Hepatocyte (in vitro differentiated cells): Measurements from ENCODE around the gene CFD. TPM values are rescaled to one million over a fixed set of nuclear protein-coding genes. Genes with fewer than 3 reads are reported as not detected.
"Not testable (repeated sequence)": the region's sequence is repeated elsewhere in the genome, so short reads cannot be mapped to it uniquely, and the experiment has no call there.

Experiments used
- DNase-seq: peaks from one replicate; pipeline ENCODE4 v3.0.0-alpha.2; 2016; ENCODE audit warnings: low spot score
- H2AFZ ChIP-seq: fragments of 200-600 bp; sonication (generic); 2 replicates; pipeline ENCODE4 v1.6.0; 2016; ENCODE audit warnings: antibody characterized with exemption, mild to moderate bottlenecking
- H3K27ac ChIP-seq: fragments of 200-600 bp; sonication (generic); 2 replicates; pipeline ENCODE4 v1.5.1; 2016; ENCODE audit warnings: mild to moderate bottlenecking
- H3K27me3 ChIP-seq: fragments of 200-600 bp; sonication (generic); 2 replicates; pipeline ENCODE4 v1.6.1; 2016
- H3K36me3 ChIP-seq: fragments of 200-600 bp; sonication (generic); replicated peaks from 2 replicates; pipeline ENCODE4 v1.5.1; 2016; ENCODE audit warnings: low read depth; ENCODE audit not compliant: insufficient read depth
- H3K4me1 ChIP-seq: fragments of 200-600 bp; sonication (generic); 2 replicates; pipeline ENCODE4 v1.5.1; 2016; ENCODE audit warnings: mild to moderate bottlenecking, moderate library complexity; ENCODE audit not compliant: insufficient read depth
- H3K4me2 ChIP-seq: fragments of 200-600 bp; sonication (generic); 2 replicates; pipeline ENCODE4 v1.6.0; 2016
- H3K4me3 ChIP-seq: fragments of 200-600 bp; sonication (generic); 2 replicates; pipeline ENCODE4 v1.5.1; 2016; ENCODE audit warnings: mild to moderate bottlenecking
- H3K79me2 ChIP-seq: fragments of 200-600 bp; sonication (generic); 2 replicates; pipeline ENCODE4 v1.6.0; 2017; ENCODE audit warnings: mild to moderate bottlenecking
- H3K9me2 ChIP-seq: fragments of 200-600 bp; sonication (generic); replicated peaks from 2 replicates; pipeline ENCODE4 v1.6.0; 2017; ENCODE audit warnings: mild to moderate bottlenecking; ENCODE audit not compliant: insufficient read depth
- H3K9me3 ChIP-seq: fragments of 200-600 bp; sonication (generic); 2 replicates; pipeline ENCODE4 v1.5.1; 2016; ENCODE audit warnings: low read depth, mild to moderate bottlenecking
- H4K20me1 ChIP-seq: fragments of 200-600 bp; sonication (generic); 2 replicates; pipeline ENCODE4 v1.6.0; 2016; ENCODE audit warnings: mild to moderate bottlenecking; ENCODE audit not compliant: insufficient read depth, poor library complexity, severe bottlenecking
- EZH2 ChIP-seq: fragments of 200-600 bp; sonication (generic); IDR thresholded peaks from 2 replicates; pipeline ENCODE4 v1.6.1; 2016; ENCODE audit warnings: antibody characterized with exemption, mild to moderate bottlenecking, borderline replicate concordance
- EZH2phosphoT487 ChIP-seq: fragments of 200-600 bp; sonication (generic); IDR thresholded peaks from one replicate; pipeline ENCODE4 v1.6.1; 2018; ENCODE audit warnings: antibody characterized with exemption, mild to moderate bottlenecking, low read depth, moderate library complexity; ENCODE audit not compliant: unreplicated experiment, severe bottlenecking
- WGBS: methylation state at CpG from one replicate; pipeline ENCODE4 v1.1.6; 2016; ENCODE audit warnings: low lambda C conversion rate; ENCODE audit errors: missing lambda C conversion rate; 5-methylcytosine and 5-hydroxymethylcytosine counted together
- polyA plus RNA-seq: library from polyadenylated mRNA; unstranded; fragments of >200 nt; fragmentation: Nextera tagmentation; extraction: Ambion mirVana; gene quantifications from 2 replicates; pipeline ENCODE4 v1.2.1, GENCODE V29; 2016
- total RNA-seq: library from RNA; depleted of rRNA; stranded (reverse); fragments of >200 nt; gene quantifications from 2 replicates; pipeline ENCODE4 v1.2.3, GENCODE V29; 2014
- TF ChIP-seq, protein P1 (sequence below): fragments of 200-600 bp; sonication (generic); IDR thresholded peaks from 2 replicates; pipeline ENCODE4 v1.5.1; 2016; ENCODE audit warnings: antibody characterized with exemption, mild to moderate bottlenecking; ENCODE audit not compliant: poor library complexity

The CFD gene
- total and polyA plus RNA-seq, 2 experiments from 2014 or later, result 3.3 to 8.2 TPM

DNA sequence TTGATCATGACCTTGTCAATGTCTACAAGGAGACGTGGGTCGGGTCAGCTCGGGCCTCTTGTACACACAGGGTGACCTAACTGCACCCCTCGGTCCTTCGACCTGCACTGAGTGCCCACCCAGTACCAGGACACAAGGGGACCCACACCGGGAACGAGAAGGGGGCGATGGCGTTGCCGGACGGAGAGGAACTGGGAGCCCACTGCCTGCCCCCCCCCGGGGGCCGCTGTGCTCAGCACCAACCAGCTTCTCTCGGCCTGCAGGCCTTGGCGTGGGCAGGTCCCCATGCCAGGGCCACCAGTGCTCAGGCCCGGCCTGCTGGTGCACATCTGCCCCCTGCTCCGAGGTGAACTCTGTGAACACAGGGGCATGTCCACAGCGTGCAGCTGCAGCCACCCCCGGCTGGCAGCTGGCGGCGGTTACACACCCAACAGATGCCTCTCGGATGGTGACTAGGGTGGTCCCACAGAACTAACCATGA is 14.1 kb downstream of the CFD start:
- Histone ChIP-seq H3K4me2 (no peak overlapping the region), H3K36me3 (no peaks in the 10 kb centered on the region), H3K9me2 (no peaks in the 10 kb centered on the region), H3K9me3 (no peaks in the 10 kb centered on the region), H2AFZ (no peak overlapping the region), H3K27me3 (no peaks in the 10 kb centered on the region), H3K27ac (no peak overlapping the region), H3K4me3 (no peak overlapping the region), H3K79me2 (no peaks in the 10 kb centered on the region), H3K4me1 (no peaks in the 10 kb centered on the region), H4K20me1 (no peaks in the 10 kb centered on the region)
- no peak for DNase-seq
- TF ChIP-seq EZH2phosphoT487, result no peak
- 92% methylated on average over 22 of the region's 22 CpGs for WGBS

- Histone ChIP-seq H3K79me2 (no peaks in the 10 kb centered on the region), H2AFZ (no peak overlapping the region), H3K9me2 (no peaks in the 10 kb centered on the region), H4K20me1 (no peaks in the 10 kb centered on the region), H3K9me3 (no peaks in the 10 kb centered on the region), H3K36me3 (no peaks in the 10 kb centered on the region), H3K4me3 (no peak overlapping the region), H3K27ac (no peak overlapping the region), H3K27me3 (no peaks in the 10 kb centered on the region), H3K4me2 (no peak overlapping the region), H3K4me1 (no peaks in the 10 kb centered on the region)
- TF ChIP-seq, protein P1, sequence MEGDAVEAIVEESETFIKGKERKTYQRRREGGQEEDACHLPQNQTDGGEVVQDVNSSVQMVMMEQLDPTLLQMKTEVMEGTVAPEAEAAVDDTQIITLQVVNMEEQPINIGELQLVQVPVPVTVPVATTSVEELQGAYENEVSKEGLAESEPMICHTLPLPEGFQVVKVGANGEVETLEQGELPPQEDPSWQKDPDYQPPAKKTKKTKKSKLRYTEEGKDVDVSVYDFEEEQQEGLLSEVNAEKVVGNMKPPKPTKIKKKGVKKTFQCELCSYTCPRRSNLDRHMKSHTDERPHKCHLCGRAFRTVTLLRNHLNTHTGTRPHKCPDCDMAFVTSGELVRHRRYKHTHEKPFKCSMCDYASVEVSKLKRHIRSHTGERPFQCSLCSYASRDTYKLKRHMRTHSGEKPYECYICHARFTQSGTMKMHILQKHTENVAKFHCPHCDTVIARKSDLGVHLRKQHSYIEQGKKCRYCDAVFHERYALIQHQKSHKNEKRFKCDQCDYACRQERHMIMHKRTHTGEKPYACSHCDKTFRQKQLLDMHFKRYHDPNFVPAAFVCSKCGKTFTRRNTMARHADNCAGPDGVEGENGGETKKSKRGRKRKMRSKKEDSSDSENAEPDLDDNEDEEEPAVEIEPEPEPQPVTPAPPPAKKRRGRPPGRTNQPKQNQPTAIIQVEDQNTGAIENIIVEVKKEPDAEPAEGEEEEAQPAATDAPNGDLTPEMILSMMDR, result no peak
- TF ChIP-seq EZH2phosphoT487 (no peak), EZH2 (no peak)
- WGBS, result 96% methylated on average over 28 of the region's 28 CpGs
- DNase-seq, result no peak
These were observed 15.9 kb downstream of the CFD start for GRCh38 chr19:875265-875879.

GRCh38 chr19:876089-876488 is 16.6 kb downstream of the CFD start:
- DNase-seq, result no peak
- H3K4me1 ChIP-seq, result no peaks in the 10 kb centered on the region
- TF ChIP-seq EZH2phosphoT487, result no peak
- no peak for TF ChIP-seq EZH2
- TF ChIP-seq, protein P1, result no peak
- H3K79me2 ChIP-seq, result no peaks in the 10 kb centered on the region
- 86% methylated on average over 18 of the region's 18 CpGs for WGBS
- no peak overlapping the region for H3K4me2 ChIP-seq
- H4K20me1 ChIP-seq, result no peaks in the 10 kb centered on the region
- H3K9me2 ChIP-seq, result no peaks in the 10 kb centered on the region
- H3K27ac ChIP-seq, result no peak overlapping the region
- H3K9me3 ChIP-seq, result no peaks in the 10 kb centered on the region
- no peaks in the 10 kb centered on the region for H3K27me3 ChIP-seq
- no peak overlapping the region for H3K4me3 ChIP-seq
- no peaks in the 10 kb centered on the region for H3K36me3 ChIP-seq
- no peak overlapping the region for H2AFZ ChIP-seq

GRCh38 chr19:876780-877314 is 17.4 kb downstream of the CFD start:
- Histone ChIP-seq H2AFZ (no peak overlapping the region), H3K4me2 (no peak overlapping the region), H4K20me1 (no peaks in the 10 kb centered on the region), H3K4me3 (no peak overlapping the region), H3K36me3 (no peaks in the 10 kb centered on the region), H3K79me2 (no peaks in the 10 kb centered on the region), H3K27ac (no peak overlapping the region), H3K4me1 (no peaks in the 10 kb centered on the region), H3K9me3 (no peaks in the 10 kb centered on the region), H3K27me3 (no peaks in the 10 kb centered on the region), H3K9me2 (no peaks in the 10 kb centered on the region)
- DNase-seq, result no peak
- 93% methylated on average over 24 of the region's 29 CpGs for WGBS
- TF ChIP-seq EZH2 (no peak), EZH2phosphoT487 (no peak)
- TF ChIP-seq, protein P1, result no peak

- no CpG with 5 or more reads among the region's 23 CpGs for WGBS
- not testable (repeated sequence) for H3K4me1 ChIP-seq, H3K4me2 ChIP-seq, H3K36me3 ChIP-seq, H3K9me2 ChIP-seq, H2AFZ ChIP-seq, H3K27me3 ChIP-seq, DNase-seq, H3K27ac ChIP-seq, H3K79me2 ChIP-seq, H3K4me3 ChIP-seq, H4K20me1 ChIP-seq, H3K9me3 ChIP-seq
These were observed 18.7 kb downstream of the CFD start for GRCh38 chr19:877992-878660.
